SK-N-MC (cell line): Measurements from ENCODE around the gene SDK2.
"Not testable (repeated sequence)": the region's sequence is repeated elsewhere in the genome, so short reads cannot be mapped to it uniquely, and the experiment has no call there.

Experiments
- DNase-seq: peaks from one replicate; pipeline ENCODE4 v3.0.0-alpha.2; 2011; ENCODE audit warnings: low read depth, low spot score
- H3K27ac ChIP-seq: fragments of 200-600 bp; sonication (generic); 2 replicates; pipeline ENCODE4 v1.5.1; 2016; ENCODE audit warnings: mixed run types
- H3K36me3 ChIP-seq: fragments of 200-600 bp; sonication (generic); 2 replicates; pipeline ENCODE4 v1.6.1; 2017; ENCODE audit warnings: antibody characterized with exemption, low read length, mixed read lengths; ENCODE audit not compliant: insufficient read depth
- H3K4me3 ChIP-seq: fragments of 200-600 bp; sonication (generic); 2 replicates; pipeline ENCODE4 v1.5.1; 2016
- H3K9ac ChIP-seq: fragments of 200-600 bp; sonication (generic); 2 replicates; pipeline ENCODE4 v1.8.0; 2017; ENCODE audit warnings: mixed run types, mixed read lengths; ENCODE audit not compliant: insufficient read length
- H3K9me3 ChIP-seq: fragments of 200-600 bp; sonication (generic); 2 replicates; pipeline ENCODE4 v1.6.1; 2017; ENCODE audit warnings: low read depth, mild to moderate bottlenecking, antibody characterized with exemption, low read length, moderate library complexity, mixed read lengths
- EZH2 ChIP-seq: fragments of 200-600 bp; sonication (generic); IDR thresholded peaks from one replicate; pipeline ENCODE4 v1.6.1; 2017; ENCODE audit warnings: antibody characterized with exemption
- FOXP2 ChIP-seq: optimal IDR thresholded peaks from 2 replicates; pipeline ENCODE3; 2011; ENCODE audit warnings: mild to moderate bottlenecking, moderate library complexity; ENCODE audit not compliant: insufficient read depth; ENCODE audit errors: extremely low read length, control extremely low read depth
- POLR2AphosphoS5 ChIP-seq: IDR thresholded peaks from 2 replicates; pipeline ENCODE4 v1.6.1; 2012; ENCODE audit warnings: mild to moderate bottlenecking, low read depth, low read length, borderline replicate concordance

Gene SDK2

DNA sequence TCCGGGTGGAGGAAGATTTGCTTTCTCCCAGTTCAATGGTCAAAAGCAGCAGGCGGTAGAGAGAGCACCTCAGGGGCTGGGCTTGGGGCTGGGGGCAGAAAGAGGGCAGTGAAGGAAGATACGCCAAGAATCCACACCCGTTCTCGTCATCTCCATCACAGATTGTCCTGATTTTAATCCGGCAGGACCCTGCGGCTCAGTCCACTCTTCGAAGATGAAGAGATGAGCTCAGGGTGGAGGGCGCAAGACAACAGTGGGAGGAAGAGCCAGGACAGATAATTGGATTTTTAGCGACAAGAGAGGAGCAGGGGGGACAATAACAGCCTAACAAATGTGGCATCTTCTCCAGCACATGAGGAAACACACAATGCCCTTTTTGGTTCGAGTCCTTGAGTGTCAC is 165.9 kb downstream of the SDK2 start:
- no peak for TF ChIP-seq POLR2AphosphoS5
- no peak for DNase-seq
- H3K9me3 ChIP-seq = no peaks in the 10 kb centered on the region

GRCh38 chr17:73476890-73477350 is 167.3 kb downstream of the SDK2 start:
- no peak for DNase-seq
- H3K27ac ChIP-seq = no peak overlapping the region
- TF ChIP-seq EZH2 = no peak
- TF ChIP-seq FOXP2 = no peak
- TF ChIP-seq POLR2AphosphoS5 = no peak
- no peak overlapping the region for H3K9ac ChIP-seq
- no peaks in the 10 kb centered on the region for H3K9me3 ChIP-seq
- no peaks in the 10 kb centered on the region for H3K36me3 ChIP-seq
- no peak overlapping the region for H3K4me3 ChIP-seq

More for the DNA sequence above, 165.9 kb downstream of the SDK2 start:
- Histone ChIP-seq H3K27ac (no peak overlapping the region), H3K4me3 (no peak overlapping the region), H3K9ac (no peak overlapping the region), H3K36me3 (no peaks in the 10 kb centered on the region)

- Histone ChIP-seq H3K4me3 (no peak overlapping the region), H3K9me3 (no peaks in the 10 kb centered on the region), H3K9ac (no peak overlapping the region), H3K27ac (no peak overlapping the region), H3K36me3 (no peaks in the 10 kb centered on the region)
- TF ChIP-seq EZH2 (no peak), POLR2AphosphoS5 (no peak), FOXP2 (no peak)
- DNase-seq = no peak
Observed at GRCh38 chr17:73474370-73474988, 169.8 kb downstream of the SDK2 start.

DNA sequence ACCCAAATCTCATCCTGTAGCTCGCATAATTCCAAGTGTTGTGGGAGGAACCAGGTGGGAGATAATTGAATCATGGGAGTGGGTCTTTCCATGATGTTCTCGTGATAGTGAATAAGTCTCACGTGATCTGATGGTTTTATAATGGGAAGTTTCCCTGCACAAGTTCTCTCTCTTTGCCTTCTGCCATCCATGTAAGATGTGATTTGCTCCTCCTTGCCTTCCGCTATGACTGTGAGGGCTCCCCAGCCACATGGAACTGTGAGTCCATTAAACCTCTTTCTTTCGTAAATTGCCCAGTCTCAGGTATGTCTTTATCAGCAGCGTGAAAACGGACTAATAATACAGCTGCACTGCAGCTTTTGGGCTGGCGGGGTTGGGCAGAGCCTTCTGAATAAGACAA is 171.5 kb downstream of the SDK2 start:
- not testable (repeated sequence) for H3K36me3 ChIP-seq, DNase-seq, H3K9ac ChIP-seq, H3K4me3 ChIP-seq, H3K9me3 ChIP-seq, H3K27ac ChIP-seq

DNA sequence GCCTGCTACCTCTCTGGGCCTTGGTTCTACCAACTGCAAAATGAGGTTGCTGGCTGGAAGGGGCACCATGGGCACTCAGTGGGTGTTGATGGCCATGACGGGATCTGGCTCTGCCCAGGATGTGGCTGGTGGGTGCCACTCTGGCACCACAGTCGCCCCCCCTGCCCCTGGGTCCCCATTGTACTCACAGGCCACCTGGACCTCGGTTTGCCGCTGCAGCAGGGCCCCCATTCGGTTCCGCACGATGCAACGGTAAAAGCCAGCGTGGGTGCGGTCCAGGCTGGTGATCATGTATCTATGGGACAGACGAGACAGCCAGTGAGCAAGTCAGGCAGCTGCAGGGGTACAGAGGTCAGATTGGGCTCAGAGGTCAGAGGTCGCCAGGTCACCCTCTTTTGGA is 172.3 kb downstream of the SDK2 start:
- no peak for TF ChIP-seq POLR2AphosphoS5
- no peak for TF ChIP-seq EZH2
- TF ChIP-seq FOXP2 = no peak
- H3K9ac ChIP-seq = no peak overlapping the region
- no peaks in the 10 kb centered on the region for H3K36me3 ChIP-seq
- no peaks in the 10 kb centered on the region for H3K9me3 ChIP-seq
- H3K27ac ChIP-seq = no peak overlapping the region
- no peak overlapping the region for H3K4me3 ChIP-seq
- no peak for DNase-seq

DNA sequence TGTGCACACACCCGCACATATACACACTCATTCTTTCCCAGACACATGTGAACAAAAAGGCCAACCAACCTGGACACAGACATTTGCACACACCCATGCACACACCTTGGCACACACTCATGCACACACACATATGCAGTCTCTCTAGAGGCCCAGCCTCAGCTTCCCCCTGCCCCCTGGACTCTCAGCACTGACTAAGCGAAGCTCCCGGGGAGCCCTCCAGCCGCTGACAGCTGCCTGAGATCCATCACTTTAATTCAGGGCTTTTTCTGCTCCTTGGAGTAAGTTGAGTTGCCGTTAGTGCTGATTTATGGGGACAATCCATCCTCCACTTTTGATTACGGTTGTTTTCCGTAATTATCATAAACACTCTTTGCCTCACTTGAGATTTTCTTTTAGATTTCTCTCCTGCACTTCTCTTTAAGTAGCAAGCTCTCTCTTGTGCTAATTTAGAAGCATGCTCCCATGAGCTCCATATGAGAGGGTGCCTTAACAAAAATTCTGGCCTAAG is 173.9 kb downstream of the SDK2 start:
- TF ChIP-seq EZH2 (no peak), FOXP2 (no peak), POLR2AphosphoS5 (no peak)
- DNase-seq = no peak

GRCh38 chr17:73469311-73469710 is 174.9 kb downstream of the SDK2 start:
- TF ChIP-seq POLR2AphosphoS5 = no peak
- TF ChIP-seq FOXP2 = no peak
- TF ChIP-seq EZH2 = no peak
- Histone ChIP-seq H3K4me3 (no peak overlapping the region), H3K9ac (no peak overlapping the region), H3K9me3 (no peaks in the 10 kb centered on the region), H3K27ac (no peak overlapping the region), H3K36me3 (no peaks in the 10 kb centered on the region)
- no peak for DNase-seq

More for the DNA sequence above, 173.9 kb downstream of the SDK2 start:
- Histone ChIP-seq H3K9ac (no peak overlapping the region), H3K4me3 (no peak overlapping the region), H3K9me3 (no peaks in the 10 kb centered on the region), H3K36me3 (no peaks in the 10 kb centered on the region), H3K27ac (no peak overlapping the region)

- H3K9ac ChIP-seq = no peak overlapping the region
- no peak overlapping the region for H3K4me3 ChIP-seq
- no peak for DNase-seq
- H3K9me3 ChIP-seq = no peaks in the 10 kb centered on the region
- H3K36me3 ChIP-seq = no peaks in the 10 kb centered on the region
- H3K27ac ChIP-seq = no peak overlapping the region
- TF ChIP-seq POLR2AphosphoS5 (no peak), EZH2 (no peak), FOXP2 (no peak)
Observed at GRCh38 chr17:73468221-73468620, 176.0 kb downstream of the SDK2 start.

DNA sequence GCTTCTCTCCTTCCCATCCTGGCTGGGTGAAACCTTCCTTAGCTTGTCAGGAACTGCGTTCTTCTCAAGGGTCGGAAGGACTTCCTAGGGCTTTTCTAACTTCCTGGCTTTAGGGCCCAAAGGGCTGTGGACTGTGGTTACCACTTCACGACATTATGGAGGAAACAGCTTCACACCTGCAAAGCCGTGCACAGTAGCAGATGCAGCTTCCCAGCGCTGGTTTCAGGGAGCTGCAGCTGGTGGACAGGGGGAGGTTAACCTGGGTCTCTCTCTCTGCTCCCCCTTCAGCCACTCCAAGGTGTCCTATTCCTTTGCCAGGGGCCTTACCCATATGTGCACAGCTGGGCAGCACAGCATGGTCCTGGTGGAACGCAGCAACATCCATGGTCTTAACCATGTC is 176.6 kb downstream of the SDK2 start:
- H3K9ac ChIP-seq = no peak overlapping the region
- H3K4me3 ChIP-seq = no peak overlapping the region
- no peaks in the 10 kb centered on the region for H3K9me3 ChIP-seq
- TF ChIP-seq FOXP2 (no peak), POLR2AphosphoS5 (no peak), EZH2 (no peak)
- no peak overlapping the region for H3K27ac ChIP-seq
- no peaks in the 10 kb centered on the region for H3K36me3 ChIP-seq
- DNase-seq = no peak

- Histone ChIP-seq H3K27ac (no peak overlapping the region), H3K9me3 (no peaks in the 10 kb centered on the region), H3K36me3 (no peaks in the 10 kb centered on the region), H3K9ac (no peak overlapping the region), H3K4me3 (no peak overlapping the region)
- DNase-seq = no peak
- no peak for TF ChIP-seq POLR2AphosphoS5
- no peak for TF ChIP-seq FOXP2
- no peak for TF ChIP-seq EZH2
Observed at GRCh38 chr17:73466704-73467433, 177.4 kb downstream of the SDK2 start.
